HG03108 (cell line): Measurements from ENCODE around the gene GJB3.
"Not testable (repeated sequence)": the region's sequence is repeated elsewhere in the genome, so short reads cannot be mapped to it uniquely, and the experiment has no call there.

Experiments used
- ATAC-seq: cut with Tn5 transposase; IDR thresholded peaks from one replicate; pipeline ENCODE4 v1.9.1; 2021; ENCODE audit warnings: moderate library complexity; ENCODE audit not compliant: unreplicated experiment

The GJB3 gene

DNA sequence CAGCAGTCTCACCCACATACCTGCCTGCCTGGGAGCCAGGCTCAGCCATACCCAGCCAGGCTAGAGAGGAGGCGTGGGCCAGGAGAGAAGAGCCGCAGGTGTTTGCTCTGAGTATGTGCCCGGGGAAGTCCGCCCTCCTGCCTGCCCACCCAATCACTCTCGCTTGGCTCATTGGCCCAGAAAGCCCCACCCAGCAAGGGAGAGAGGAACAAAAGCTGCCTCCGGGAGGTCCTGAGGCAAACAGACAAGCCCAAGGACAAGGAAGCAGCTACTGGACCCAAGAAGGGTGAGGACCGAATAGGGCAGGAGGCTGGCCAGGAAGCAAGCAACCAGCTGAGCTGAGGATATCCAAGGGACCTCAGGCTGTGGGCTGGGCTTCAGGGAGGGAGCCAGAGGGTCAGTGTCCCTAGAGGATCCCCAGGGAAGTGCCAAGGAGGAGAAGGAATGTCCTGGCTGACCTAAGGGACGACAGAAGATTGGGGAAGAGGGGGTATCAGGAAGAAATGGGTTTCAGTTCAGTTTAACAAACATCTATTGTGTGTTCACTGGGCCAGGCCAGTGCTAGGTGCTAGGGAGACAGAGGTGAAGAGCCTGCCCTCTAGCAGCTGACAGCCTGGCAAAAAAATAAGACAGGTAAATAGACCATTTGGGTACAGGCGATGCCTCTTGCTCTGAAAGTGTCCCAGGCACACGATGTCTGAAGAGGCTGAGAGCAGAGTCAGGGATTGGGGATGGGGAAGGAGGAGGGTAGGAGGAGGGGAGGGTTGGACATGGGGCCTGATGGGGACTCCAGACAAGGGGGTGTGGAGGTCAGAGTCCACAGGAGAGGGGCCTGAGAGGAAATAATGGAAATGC lies 21.3 kb upstream of the GJB3 start, which contains the start of gene GJB4:
Gene GJB4 (plus strand): TSS at position 238 of the 855 bp plus-strand sequence. CDS start 1,515 bp downstream, outside the sequence.
- ATAC-seq: no peak

DNA sequence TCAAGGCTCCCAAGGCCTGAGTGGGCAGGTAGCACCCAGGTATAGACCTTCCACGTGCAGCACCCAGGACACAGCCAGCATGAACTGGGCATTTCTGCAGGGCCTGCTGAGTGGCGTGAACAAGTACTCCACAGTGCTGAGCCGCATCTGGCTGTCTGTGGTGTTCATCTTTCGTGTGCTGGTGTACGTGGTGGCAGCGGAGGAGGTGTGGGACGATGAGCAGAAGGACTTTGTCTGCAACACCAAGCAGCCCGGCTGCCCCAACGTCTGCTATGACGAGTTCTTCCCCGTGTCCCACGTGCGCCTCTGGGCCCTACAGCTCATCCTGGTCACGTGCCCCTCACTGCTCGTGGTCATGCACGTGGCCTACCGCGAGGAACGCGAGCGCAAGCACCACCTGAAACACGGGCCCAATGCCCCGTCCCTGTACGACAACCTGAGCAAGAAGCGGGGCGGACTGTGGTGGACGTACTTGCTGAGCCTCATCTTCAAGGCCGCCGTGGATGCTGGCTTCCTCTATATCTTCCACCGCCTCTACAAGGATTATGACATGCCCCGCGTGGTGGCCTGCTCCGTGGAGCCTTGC lies 19.7 kb upstream of the GJB3 start:
- ATAC-seq: no peak

DNA sequence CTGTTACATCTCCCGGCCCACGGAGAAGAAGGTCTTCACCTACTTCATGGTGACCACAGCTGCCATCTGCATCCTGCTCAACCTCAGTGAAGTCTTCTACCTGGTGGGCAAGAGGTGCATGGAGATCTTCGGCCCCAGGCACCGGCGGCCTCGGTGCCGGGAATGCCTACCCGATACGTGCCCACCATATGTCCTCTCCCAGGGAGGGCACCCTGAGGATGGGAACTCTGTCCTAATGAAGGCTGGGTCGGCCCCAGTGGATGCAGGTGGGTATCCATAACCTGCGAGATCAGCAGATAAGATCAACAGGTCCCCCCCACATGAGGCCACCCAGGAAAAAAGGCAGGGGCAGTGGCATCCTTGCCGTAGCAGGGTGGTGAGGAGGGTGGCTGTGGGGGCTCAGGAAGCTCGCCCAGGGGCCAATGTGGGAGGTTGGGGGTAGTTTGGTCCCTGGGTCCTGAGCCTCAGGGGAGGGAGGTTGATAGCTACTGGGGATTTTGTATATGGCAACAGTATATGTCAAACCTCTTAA lies 19.2 kb upstream of the GJB3 start:
- ATAC-seq: no peak

DNA sequence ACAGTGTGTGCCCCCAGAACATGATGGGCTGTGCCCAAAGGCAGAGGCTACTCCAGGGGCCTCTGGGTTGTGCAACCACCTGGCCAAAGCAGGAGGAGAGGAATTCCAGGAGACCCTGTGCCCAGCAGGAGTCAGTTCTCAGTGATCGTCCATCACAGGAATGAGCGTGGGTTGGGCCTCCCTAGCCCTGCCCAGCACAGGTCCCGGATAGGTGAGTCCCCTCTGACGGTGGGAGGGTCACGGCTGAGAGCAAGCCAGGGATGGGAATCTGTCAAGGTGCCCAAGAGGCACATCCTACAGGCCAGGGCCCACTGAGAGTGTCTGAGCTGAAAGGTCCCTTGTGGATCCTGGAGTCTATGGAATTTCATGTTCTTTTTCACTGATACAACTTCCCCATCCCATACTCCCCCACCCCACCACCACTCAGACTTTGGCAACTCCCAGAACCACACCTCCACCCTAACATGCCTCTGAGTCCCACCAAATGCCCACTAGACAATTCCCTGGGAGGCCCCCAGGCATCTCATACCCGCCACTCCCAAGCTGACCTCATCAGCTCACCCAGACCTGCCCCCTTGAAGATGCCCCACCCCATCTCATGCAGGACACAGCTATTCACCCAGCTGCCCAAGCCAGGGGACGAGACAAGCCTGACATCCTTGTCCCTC lies 18.4 kb upstream of the GJB3 start:
- no peak for ATAC-seq

DNA sequence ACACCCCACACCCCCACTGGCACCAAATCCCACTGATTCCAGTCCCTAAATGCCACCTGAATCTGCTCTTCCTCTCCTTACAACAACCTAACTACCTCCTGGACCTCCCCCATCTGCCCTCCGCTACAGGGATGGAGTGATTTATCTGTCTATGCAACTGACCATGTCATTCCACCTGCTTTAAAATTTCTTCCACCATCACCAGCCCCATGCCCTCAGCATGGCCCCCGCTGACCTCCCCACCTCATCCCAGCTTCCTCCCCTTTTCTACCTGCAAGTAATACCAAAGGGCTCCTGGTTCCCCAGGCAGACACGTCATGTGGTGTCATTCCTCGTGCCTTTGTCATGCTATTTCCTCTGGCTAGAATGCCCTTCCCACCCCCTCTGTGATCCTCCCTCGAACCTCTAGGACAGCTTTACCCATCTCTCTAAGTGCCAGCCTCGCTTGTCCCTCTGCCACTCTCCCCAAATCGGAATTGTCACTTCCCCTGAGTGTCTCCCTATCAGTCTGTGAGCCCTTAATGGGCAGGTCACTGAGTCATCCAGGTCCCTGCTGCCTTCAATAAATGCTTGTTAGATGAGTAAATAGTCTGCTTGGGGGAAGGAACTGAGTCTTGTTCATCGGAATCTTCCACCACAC lies 17.8 kb upstream of the GJB3 start:
- ATAC-seq: no peak

DNA sequence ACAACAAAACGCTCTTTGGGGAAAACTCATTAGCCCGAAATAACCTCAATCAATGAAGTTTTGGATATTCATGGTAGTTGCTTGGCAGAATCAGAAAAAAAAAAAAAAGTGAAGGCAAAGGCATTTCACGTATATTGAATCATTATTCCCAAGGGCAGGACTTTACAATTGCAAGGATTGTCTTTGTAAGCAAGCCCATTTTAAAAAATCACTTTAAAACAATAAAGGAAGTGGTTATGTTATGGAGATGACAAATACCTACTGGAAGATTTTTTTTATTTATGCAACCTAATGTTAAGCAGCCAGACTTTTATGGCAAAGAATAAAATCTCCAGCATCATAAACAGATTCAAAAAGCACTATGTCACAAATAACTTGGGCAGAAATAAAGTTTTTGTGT lies 12.2 kb upstream of the GJB3 start:
- no peak for ATAC-seq

DNA sequence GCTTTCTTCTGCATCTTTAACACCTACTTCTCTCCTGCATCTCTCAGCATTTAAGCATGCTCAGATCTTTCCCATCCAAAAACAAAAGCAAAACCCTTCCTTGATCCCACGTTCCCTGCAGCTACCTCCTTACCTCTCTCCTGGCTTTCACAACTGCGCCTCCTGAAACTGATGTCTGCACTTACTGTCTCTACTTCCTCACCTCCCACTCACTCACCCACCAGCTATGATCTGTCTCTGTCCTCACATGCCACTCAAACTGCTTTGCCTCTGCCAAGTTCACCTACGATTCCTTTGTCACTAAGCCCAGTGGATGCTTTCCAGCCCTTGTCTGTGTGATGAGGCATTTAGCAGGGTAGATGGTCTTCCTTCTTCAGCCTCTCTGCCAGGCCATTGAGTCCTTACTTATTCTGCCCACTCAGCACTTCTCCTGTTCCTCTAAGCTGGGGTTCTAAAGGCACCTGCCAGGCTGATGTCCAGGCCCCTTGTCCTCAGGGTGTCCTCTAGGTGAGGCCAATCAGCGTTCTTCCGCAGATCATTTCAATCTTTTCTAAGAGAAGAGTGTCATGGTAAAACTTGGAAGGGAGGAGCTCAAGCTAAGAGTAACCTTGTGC lies 10.0 kb upstream of the GJB3 start:
- ATAC-seq: no peak

DNA sequence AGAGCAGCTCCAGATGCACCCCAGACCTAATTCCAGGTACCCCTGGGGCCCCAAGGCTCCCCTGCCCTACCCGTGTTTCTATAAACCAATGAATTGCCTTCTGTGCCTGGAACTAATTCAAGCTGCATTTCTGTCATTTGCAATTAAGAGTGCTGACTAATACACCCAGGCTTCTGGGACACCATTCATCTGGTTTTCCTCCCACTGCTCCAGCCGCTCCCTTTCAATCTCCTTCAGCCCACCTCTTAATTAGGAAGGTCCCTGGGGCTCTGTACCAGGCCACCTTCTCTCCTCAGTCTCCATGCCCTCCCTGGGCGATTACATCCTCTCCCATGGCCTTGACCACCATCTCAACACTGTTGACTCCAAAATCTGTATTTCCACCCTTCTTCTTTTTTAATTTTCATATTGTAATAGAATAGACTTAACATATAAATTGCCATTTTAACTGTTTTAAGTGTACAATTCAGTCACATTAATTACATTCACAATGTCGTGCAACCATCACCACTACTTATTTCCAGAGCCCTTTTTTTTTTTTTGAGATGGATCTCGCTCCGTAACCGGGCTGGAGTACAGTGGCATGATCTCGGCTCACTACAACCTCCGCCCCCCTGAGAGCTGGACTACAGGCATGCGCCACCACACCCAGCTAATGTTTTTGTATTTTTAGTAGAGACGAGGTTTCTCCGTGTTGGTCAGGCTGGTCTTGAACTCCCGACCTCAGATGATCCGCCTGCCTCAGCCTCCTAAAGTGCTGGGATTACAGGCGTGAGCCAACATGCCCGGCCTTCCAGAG lies 9.2 kb upstream of the GJB3 start:
- no peak for ATAC-seq

DNA sequence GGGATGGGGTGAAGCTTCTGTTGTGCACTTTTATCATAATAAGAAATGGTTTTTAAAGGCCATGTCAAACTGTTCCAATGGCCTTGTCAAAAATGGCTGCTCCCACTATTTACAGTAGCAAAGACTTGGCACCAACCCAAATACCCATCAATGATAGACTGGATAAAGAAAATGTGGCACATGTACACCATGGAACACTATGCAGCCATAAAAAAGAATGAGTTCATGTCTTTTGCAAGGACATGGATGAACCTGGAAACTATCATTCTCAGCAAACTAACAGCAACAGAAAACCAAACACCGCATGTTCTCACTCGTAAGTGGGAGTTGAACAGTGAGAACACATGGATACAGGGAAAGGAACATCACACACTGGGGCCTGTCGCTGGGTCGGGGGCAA lies 7.9 kb upstream of the GJB3 start:
- ATAC-seq: not testable (repeated sequence)

DNA sequence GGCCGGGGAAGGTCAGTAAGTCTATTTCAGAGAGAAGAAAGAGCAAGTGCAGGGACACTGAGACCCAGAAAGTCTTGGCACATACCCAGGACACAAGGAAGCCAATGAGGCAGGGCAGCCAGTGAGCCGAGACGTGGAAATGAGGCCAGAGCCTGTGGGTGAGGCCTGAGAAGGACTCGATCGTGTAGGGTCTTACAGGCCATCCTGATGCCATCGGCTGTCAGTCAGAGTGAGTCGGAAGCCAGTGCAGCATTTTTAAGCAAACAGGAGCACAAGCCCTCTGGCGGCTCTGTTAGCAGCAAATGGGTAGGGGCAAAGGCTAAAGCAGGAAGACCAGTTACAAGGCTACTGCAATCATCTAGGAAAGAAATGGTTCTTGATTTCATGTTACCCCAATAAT lies 6.1 kb upstream of the GJB3 start:
- ATAC-seq: no peak

DNA sequence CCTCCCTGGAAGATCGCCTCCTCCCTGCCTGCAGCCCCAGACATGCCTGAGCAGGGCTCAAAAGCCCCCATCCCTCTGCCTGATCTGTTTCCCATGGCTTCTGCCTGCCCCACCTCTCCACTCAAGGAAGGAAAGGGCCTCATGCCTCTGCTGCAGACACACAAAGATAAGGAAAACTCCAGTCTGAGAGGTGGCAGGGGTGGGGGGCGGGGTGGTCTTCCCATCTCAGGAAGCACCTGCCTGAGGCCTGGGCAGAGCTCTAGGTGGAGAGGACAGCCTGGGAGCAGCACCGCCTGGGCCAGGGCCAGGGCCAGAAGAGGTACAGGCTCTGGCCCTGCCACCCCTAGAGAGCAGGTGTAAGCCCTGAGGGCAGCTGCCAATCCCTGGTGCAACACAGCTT lies 4.1 kb upstream of the GJB3 start:
- ATAC-seq: no peak

DNA sequence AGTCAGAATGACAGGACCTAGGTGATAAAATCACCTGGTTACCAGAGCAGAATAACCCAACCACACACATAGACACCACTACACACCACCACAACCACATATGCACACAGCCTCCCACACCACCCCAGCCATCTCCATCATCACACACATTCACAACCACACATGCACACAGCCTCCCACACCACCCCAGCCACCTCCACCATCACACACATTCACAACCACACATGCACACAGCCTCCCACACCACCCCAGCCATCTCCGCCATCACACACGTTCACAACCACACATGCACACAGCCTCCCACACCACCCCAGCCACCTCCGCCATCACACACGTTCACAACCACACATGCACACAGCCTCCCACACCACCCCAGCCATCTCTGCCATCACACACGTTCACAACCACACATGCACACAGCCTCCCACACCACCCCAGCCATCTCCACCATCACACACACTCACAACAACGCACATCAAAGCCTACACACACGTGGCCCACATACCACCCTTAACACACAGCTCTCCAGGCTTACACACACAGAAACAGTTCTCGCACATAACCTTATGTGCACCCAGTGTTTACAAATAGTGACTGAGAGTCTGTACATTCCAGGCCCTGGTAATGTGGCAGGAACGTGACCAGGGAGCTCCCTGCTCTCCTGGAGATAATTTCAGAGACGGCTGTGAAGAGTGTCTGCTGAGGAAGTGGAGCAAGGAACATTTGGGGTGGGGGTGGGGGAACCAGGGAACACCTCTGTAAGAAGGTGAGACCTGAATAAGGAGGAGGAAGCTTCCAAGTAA lies 3.3 kb upstream of the GJB3 start:
- no peak for ATAC-seq

DNA sequence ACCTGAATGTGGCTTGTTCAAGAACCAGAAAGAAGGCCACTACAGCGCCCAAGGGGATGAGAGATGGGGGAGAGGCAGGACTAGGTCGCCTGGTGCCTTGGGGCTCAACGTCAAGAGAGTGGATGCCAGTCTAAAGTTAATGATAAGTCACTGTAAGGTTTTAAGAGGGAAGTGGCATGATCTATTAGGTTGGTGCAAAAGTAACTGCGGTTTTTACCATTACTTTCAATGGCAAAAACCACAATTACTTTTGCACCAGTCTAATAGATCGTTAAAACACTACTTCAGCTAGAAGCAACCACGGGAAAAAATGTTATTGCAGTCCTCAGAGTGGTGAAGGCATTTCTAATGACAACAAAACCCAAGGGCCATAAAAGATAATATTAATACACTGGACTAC lies 2.6 kb upstream of the GJB3 start:
- ATAC-seq: no peak

DNA sequence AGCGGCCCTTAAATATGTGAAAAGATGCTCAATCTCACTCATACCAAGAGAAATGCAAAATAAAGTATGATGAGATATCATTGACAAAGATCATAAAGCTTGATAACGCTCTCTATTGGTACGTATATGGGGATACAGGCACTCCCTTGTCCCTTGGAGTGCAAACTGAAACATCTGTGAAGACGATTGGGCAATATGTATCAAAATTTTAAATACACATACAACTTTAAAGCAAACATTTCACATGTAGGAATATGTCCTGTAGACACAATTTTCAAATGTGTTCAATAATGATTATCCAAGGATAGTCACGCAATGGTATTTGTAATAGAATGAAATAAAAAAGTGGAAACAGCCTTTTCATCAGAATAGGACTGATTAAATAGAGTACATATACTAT lies 2.0 kb upstream of the GJB3 start:
- no peak for ATAC-seq

DNA sequence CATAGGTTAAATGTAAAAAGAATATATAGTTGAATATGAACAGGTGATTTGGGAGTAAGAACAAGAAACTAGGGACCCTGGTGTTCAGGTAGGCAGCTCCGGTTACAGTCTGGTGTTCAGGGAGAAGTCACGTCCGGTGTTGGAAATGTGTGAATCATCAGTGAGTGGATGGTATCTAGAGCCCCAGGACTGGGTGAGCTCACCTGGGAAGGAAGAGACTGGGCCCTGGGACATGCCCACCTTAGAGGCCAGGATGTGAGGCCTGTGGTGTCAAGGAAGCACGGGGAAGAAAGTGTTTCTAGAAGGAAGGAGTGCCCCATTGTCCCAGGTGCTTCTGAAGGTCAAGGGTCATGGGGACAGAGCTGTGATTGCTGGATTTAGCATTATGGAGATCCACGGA lies 1.5 kb upstream of the GJB3 start:
- no peak for ATAC-seq

DNA sequence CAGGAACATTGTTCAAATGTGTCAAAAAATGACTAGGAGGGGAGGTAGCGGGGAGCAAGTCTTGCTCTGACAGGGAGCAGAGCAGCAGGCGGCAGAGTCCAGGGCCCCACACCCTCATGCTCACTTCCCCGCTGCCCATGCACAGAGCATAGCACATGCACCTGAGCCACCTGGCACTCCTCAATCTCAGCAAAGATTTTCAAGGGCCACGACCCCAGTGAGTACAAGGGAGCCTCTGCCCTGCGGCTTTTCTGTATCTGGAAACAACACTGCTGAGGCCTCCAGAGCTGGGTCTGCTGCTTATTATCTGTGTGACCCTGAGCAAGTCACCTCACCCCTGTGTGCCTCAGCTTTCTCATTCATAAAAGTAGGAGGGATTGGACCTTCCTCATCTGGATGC lies 1.1 kb upstream of the GJB3 start:
- no peak for ATAC-seq

DNA sequence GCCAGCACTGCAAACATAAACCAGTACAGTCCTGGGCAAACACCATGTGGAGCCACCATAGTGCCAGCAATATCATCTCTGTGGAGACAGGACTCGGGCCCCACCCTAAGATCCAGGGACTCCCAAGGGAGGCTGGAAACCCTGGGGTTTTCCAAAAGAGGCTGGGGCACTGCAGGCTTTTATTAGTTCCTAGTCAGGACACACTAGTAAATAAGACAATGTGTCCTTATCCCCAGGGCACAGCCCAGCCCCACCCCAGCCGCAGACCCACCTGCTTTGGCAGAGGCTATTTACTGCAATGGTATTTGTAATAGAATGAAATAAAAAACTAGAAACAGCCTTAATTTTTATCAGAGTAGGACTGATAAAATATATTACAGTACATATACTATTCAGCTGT lies 486 bp upstream of the GJB3 start:
- no peak for ATAC-seq

DNA sequence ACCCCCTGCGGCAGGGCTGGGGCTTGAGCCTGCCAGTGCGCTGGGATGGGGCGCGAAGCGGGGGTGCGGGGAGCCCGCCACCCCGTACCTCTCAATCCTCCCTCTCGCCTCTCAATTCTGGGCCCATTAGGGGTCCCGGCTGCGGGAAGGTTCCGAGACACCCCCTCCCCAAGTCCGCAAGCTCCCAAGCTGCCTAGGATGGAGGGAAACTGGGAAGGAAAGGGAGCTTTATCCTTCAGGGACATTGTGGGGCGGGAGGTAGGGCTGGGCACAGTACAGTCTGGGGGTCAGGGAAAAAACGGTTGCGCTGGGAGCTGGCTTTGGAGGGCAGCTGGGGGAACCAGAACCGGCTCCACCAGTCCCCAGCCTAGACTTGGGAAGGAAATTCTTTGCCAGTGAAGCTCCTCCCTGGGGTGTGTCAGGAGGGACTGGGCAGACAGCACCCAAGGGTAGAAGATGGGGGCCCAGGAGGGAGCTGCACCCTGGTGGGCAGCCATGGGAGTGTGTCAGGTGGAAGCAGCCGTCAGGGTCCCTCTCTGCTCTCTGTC lies 904 bp downstream of the GJB3 start:
- no peak for ATAC-seq

DNA sequence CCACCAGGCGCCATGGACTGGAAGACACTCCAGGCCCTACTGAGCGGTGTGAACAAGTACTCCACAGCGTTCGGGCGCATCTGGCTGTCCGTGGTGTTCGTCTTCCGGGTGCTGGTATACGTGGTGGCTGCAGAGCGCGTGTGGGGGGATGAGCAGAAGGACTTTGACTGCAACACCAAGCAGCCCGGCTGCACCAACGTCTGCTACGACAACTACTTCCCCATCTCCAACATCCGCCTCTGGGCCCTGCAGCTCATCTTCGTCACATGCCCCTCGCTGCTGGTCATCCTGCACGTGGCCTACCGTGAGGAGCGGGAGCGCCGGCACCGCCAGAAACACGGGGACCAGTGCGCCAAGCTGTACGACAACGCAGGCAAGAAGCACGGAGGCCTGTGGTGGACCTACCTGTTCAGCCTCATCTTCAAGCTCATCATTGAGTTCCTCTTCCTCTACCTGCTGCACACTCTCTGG lies 3.8 kb downstream of the GJB3 start:
- ATAC-seq: no peak
